Measurements from ENCODE around the gene HSPA12B.

Gene HSPA12B

DNA sequence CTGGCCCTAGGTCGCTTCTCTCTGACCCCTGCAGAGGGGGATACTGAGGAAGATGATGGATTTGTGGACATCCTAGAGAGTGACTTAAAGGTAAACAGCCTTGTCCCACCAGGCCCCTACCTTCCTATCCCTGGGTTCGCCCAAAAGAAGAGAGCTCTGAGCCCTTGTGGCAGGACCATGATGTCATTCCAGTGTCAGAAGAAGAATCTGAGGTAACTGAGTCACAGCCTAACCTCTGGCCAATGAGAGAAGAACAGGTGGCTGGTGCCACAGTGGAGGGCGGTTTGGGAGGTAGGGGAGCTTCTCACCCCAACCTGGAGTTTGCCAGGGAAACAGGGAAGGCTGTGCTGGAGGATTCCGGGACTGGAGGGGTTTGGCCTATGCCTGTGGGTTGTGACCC, 68.8 kb downstream of the HSPA12B start:
- Histone ChIP-seq H3K9me2 (replicated peaks; ENCODE audit: control insufficient read depth, low read length) (no peaks in the 10 kb centered on the region), H3K9me3 (ENCODE audit: control insufficient read depth, insufficient read depth, low read length) (no peaks in the 10 kb centered on the region), H3K27ac (ENCODE audit: low read depth, low read length) (no peak overlapping the region), H3K4me3 (ENCODE audit: low read length) (no peak overlapping the region), H3K79me2 (ENCODE audit: control insufficient read depth, low read length) (peaks cover 26% of the 10 kb centered on the region), H4K20me1 (ENCODE audit: control insufficient read depth, insufficient read depth, low read depth, low read length) (no peaks in the 10 kb centered on the region), H3K36me3 (ENCODE audit: control insufficient read depth, low read length) (peaks cover 71% of the 10 kb centered on the region), H3K4me2 (ENCODE audit: low read length) (no peak overlapping the region), H3K4me1 (ENCODE audit: control insufficient read depth, low read length) (peaks cover 39% of the 10 kb centered on the region), H3F3A (ENCODE audit: control insufficient read depth, insufficient read depth) (peaks cover 11% of the 10 kb centered on the region; the same call in 1 of the 2 replicates), H3K27me3 (ENCODE audit: control insufficient read depth, low read length) (no peaks in the 10 kb centered on the region)
- TF ChIP-seq, protein P1, sequence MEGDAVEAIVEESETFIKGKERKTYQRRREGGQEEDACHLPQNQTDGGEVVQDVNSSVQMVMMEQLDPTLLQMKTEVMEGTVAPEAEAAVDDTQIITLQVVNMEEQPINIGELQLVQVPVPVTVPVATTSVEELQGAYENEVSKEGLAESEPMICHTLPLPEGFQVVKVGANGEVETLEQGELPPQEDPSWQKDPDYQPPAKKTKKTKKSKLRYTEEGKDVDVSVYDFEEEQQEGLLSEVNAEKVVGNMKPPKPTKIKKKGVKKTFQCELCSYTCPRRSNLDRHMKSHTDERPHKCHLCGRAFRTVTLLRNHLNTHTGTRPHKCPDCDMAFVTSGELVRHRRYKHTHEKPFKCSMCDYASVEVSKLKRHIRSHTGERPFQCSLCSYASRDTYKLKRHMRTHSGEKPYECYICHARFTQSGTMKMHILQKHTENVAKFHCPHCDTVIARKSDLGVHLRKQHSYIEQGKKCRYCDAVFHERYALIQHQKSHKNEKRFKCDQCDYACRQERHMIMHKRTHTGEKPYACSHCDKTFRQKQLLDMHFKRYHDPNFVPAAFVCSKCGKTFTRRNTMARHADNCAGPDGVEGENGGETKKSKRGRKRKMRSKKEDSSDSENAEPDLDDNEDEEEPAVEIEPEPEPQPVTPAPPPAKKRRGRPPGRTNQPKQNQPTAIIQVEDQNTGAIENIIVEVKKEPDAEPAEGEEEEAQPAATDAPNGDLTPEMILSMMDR (IDR thresholded peaks at IDR 0.05; ENCODE audit: low read depth, low read length, poor library complexity, severe bottlenecking): no peak

DNA sequence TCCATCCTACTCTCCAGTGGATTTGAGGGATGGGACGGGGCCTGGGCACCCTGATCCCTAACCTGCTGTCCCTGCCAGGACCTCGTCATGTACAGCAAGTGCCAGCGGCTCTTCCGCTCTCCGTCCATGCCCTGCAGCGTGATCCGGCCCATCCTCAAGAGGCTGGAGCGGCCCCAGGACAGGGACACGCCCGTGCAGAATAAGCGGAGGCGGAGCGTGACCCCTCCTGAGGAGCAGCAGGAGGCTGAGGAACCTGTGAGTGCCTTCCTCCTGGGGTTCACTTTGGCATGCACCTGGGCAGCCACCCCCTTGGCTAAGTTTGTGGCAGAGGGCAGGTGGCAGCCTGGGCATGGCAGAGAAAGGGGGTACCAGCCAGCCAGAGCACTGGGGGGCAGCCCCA, 69.4 kb downstream of the HSPA12B start:
- H3K4me1 ChIP-seq (ENCODE audit: control insufficient read depth, low read length): peaks cover 38% of the 10 kb centered on the region
- H3K27me3 ChIP-seq (ENCODE audit: control insufficient read depth, low read length): no peaks in the 10 kb centered on the region
- no peaks in the 10 kb centered on the region for H3K9me3 ChIP-seq (ENCODE audit: control insufficient read depth, insufficient read depth, low read length)
- H3K4me3 ChIP-seq (ENCODE audit: low read length): no peak overlapping the region
- no peak overlapping the region for H3K27ac ChIP-seq (ENCODE audit: low read depth, low read length)
- peaks cover 71% of the 10 kb centered on the region for H3K36me3 ChIP-seq (ENCODE audit: control insufficient read depth, low read length)
- no peak for TF ChIP-seq EZH2phosphoT487 (IDR thresholded peaks at IDR 0.05; ENCODE audit: borderline replicate concordance, low read length)
- TF ChIP-seq, protein P1 (IDR thresholded peaks at IDR 0.05; ENCODE audit: low read depth, low read length, poor library complexity, severe bottlenecking): no peak
- no peaks in the 10 kb centered on the region for H4K20me1 ChIP-seq (ENCODE audit: control insufficient read depth, insufficient read depth, low read depth, low read length)
- H3K79me2 ChIP-seq (ENCODE audit: control insufficient read depth, low read length): peaks cover 21% of the 10 kb centered on the region
- H3F3A ChIP-seq (ENCODE audit: control insufficient read depth, insufficient read depth): peaks cover 11% of the 10 kb centered on the region; the same call in 1 of the 2 replicates
- H3K4me2 ChIP-seq (ENCODE audit: low read length): no peak overlapping the region
- no peaks in the 10 kb centered on the region for H3K9me2 ChIP-seq (replicated peaks; ENCODE audit: control insufficient read depth, low read length)
